HepG2 (cell line): ENCODE results near the gene SPATS2. TPM values are rescaled to one million over a fixed set of nuclear protein-coding genes. Genes with fewer than 3 reads are reported as not detected.

Experiments
- ATAC-seq: fragments of 200-7000 bp; cut with Tn5 transposase; 3 replicates; pipeline ENCODE4 v1.9.1; 2020; ENCODE audit warnings: mild to moderate bottlenecking, moderate library complexity
- BruUV-seq: library from RNA; stranded (reverse); fragments of 400-500 nt; replicated peaks from 2 replicates; lab custom pipeline; 2021; lab: Mats Ljungman, UMichigan
- CTCF ChIA-PET: fragments of 300-600 bp; formaldehyde crosslinking; extraction: SDS; loops from one replicate; lab custom pipeline; 2021; ENCODE audit warnings: low total read pairs, inconsistent platforms, low intra/inter-chr PET ratio; lab: Yijun Ruan, JAX
- POLR2A ChIA-PET: fragments of 350-600 bp; sonication (Branson Sonifier 250); formaldehyde crosslinking; loops from one replicate; lab custom pipeline; 2020; ENCODE audit warnings: antibody characterized with exemption, inconsistent platforms; lab: Yijun Ruan, JAX
- DNase-seq: peaks from one replicate; pipeline ENCODE4 v3.0.0-alpha.2; 2015; ENCODE audit warnings: low spot score
- FAIRE-seq: peaks from 3 replicates; lab custom pipeline; 2011; peaks lifted over from hg19 to GRCh38; lab: Jason Lieb, UNC
- H2AFZ ChIP-seq: one replicate; pipeline ENCODE4 v1.6.1; 2011; ENCODE audit warnings: low read length, inconsistent platforms
- H3K27ac ChIP-seq: fragments of 300-600 bp; 3 replicates; pipeline ENCODE4 v1.8.0; 2011; ENCODE audit warnings: mixed run types, mild to moderate bottlenecking, mixed read lengths, low read length, inconsistent platforms; ENCODE audit not compliant: insufficient read depth; ENCODE audit errors: extremely low read length
- H3K27me3 ChIP-seq, 2 experiments: fragments of 200-600 bp in 1 of 2; 2 replicates in 1 of 2; 3 replicates in 1 of 2; pipeline versions ENCODE4 v1.6.0 to v1.8.0; 2011; ENCODE audit warnings: low read length in 2 of 2, mild to moderate bottlenecking in 2 of 2, moderate library complexity in 2 of 2, inconsistent platforms in 1 of 2; ENCODE audit not compliant: insufficient read depth in 2 of 2, control insufficient read depth in 1 of 2
- H3K36me3 ChIP-seq, 2 experiments: fragments of 200-600 bp in 1 of 2; replicated peaks in 1 of 2; 2 replicates in 1 of 2; 3 replicates in 1 of 2; pipeline versions ENCODE4 v1.5.1 to v1.8.0; 2011; ENCODE audit warnings: low read length in 2 of 2, inconsistent platforms in 1 of 2; ENCODE audit not compliant: insufficient read depth in 2 of 2, control insufficient read depth in 1 of 2
- H3K4me1 ChIP-seq: 2 replicates; pipeline ENCODE4 v1.5.1; 2012; ENCODE audit warnings: low read length, inconsistent platforms; ENCODE audit not compliant: insufficient read depth
- H3K4me2 ChIP-seq: 2 replicates; pipeline ENCODE4 v1.6.0; 2011; ENCODE audit warnings: low read depth, low read length, inconsistent platforms
- H3K4me3 ChIP-seq, 3 experiments: fragments of 200-600 bp in 1 of 3; sonication (generic), shearing (Covaris generic) in 1 of 3; replicated peaks in 1 of 3; 2 replicates each; pipeline ENCODE4 v1.5.1; 2011 to 2016; ENCODE audit warnings: low read length in 3 of 3, inconsistent platforms in 2 of 3, low read depth in 2 of 3, mild to moderate bottlenecking in 2 of 3, control low read depth in 1 of 3, mixed read lengths in 1 of 3; ENCODE audit not compliant: insufficient read depth in 1 of 3
- H3K79me2 ChIP-seq: one replicate; pipeline ENCODE4 v1.6.1; 2011; ENCODE audit warnings: low read length, inconsistent platforms; ENCODE audit not compliant: insufficient read depth
- H3K9ac ChIP-seq: 2 replicates; pipeline ENCODE4 v1.6.0; 2011; ENCODE audit warnings: mild to moderate bottlenecking, low read depth, low read length, inconsistent platforms; ENCODE audit not compliant: insufficient read depth
- H3K9me3 ChIP-seq: 2 replicates; pipeline ENCODE4 v1.5.1; 2012; ENCODE audit warnings: mild to moderate bottlenecking, low read length
- H4K20me1 ChIP-seq: 2 replicates; pipeline ENCODE4 v1.6.0; 2011; ENCODE audit warnings: inconsistent platforms, mild to moderate bottlenecking, low read length, moderate library complexity; ENCODE audit not compliant: insufficient read depth
- ZBTB40 ChIP-seq, 2 experiments: fragments of 450-650 bp in 1 of 2; sonication (generic) in 1 of 2; formaldehyde crosslinking in 1 of 2; IDR thresholded peaks; 2 replicates each; pipeline versions ENCODE4 v1.6.1 to v1.8.0; 2016 to 2022; ENCODE audit warnings: antibody characterized with exemption in 1 of 2, mild to moderate bottlenecking in 1 of 2, missing genetic modification reagents in 1 of 2
- ZNF331 ChIP-seq: sonication (generic); formaldehyde crosslinking; IDR thresholded peaks from 2 replicates; pipeline ENCODE4 v1.4.0; 2020; ENCODE audit warnings: missing genetic modification reagents
- WGBS: methylation state at CpG from one replicate; pipeline ENCODE4 v1.1.6; 2017; ENCODE audit warnings: low lambda C conversion rate; 5-methylcytosine and 5-hydroxymethylcytosine counted together
- in situ Hi-C: cut with HindIII; loops from 2 replicates; pipeline ENCODE4 v1.10.0; 2017; ENCODE audit warnings: low pct_unique_long_range_greater_than_20kb; ENCODE audit not compliant: extremely low pct_ligation_motif_present
- intact Hi-C: fragments of 100-400 bp; cut with micrococcal nuclease; formaldehyde crosslinking; loops from one replicate; pipeline ENCODE4 v1.10.0; 2022; ENCODE audit not compliant: unreplicated experiment
- polyA plus RNA-seq, 8 experiments: library from polyadenylated mRNA; depleted of rRNA in 3 of 8; stranded (reverse) in 7 of 8; unstranded in 1 of 8; fragments of >200 nt; fragmentation: Illumina TruSeq in 4 of 8; extraction: Trizol in 4 of 8; gene quantifications; 2 replicates each; pipeline versions ENCODE4 v1.2.1 to v1.2.3, GENCODE V29; 2011 to 2016; ENCODE audit warnings: low read depth in 4 of 8, missing spikeins in 1 of 8, mixed read lengths in 1 of 8; ENCODE audit not compliant: insufficient read depth in 1 of 8
- total RNA-seq, 5 experiments: library from RNA; depleted of rRNA; stranded (reverse); fragments of >200 nt; fragmentation: Illumina TruSeq; extraction: Trizol; gene quantifications; 2 replicates each; pipeline ENCODE4 v1.2.3, GENCODE V29; 2016; ENCODE audit warnings: low read depth in 1 of 5

SPATS2 gene
- total and polyA plus RNA-seq, 2 of the 13 experiments (the other 11 are each of a cell fraction or from before 2014, with no cell fraction given), result 19.3 to 28.1 TPM

DNA sequence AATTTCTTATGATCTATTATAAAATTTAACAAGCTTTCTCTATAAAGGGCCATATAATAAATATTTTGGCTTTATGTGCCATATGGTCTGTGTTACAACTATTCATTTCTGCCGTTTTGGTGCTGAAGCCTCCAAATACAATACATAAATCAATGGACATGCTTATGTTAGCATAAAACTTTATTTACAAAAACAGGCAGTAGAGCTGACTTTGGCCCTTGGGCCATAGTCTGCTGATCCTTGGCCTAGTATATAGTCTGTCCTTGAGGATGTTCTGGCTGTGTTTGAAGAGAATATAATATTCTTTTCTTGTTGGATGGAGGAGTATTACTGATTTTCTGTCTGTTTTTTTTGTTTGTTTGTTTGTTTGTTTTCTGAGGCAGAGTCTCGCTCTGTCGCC lies 81.6 kb downstream of the SPATS2 start:
- 91% methylated on average over 3 of the region's 3 CpGs for WGBS
- in situ Hi-C loops, result no loop called here
- Histone ChIP-seq H3K27ac (no peak overlapping the region), H3K9me3 (no peaks in the 10 kb centered on the region), H3K9ac (no peak overlapping the region), H3K36me3 (0 out of 5 replicates have a peak, but pooled peaks cover 0 to 3% of the 10 kb centered on the region in 2 experiments), H3K79me2 (peaks cover 6% of the 10 kb centered on the region), H3K4me1 (peaks cover 6% of the 10 kb centered on the region), H3K27me3 (no peaks in the 10 kb centered on the region), H3K4me3 (no peak overlapping the region), H3K4me2 (no peak overlapping the region), H2AFZ (no peak overlapping the region), H4K20me1 (no peaks in the 10 kb centered on the region)
- DNase-seq (no peak), ATAC-seq (no peak), FAIRE-seq (no peak)
- intact Hi-C loops, result no loop called here
- no TSS peak for BruUV-seq
- CTCF ChIA-PET, result no interaction called here
- TF ChIP-seq ZBTB40 (IDR thresholded peaks at IDR 0.05), result peak; percentile 34; the same call in 1 of the 2 replicates
- peak; percentile 83; the same call in 1 of the 2 replicates for TF ChIP-seq ZBTB40 (CRISPR knock-in tag; IDR thresholded peaks at IDR 0.05)
- TF ChIP-seq ZNF331 (CRISPR knock-in tag), result no peak
- POLR2A ChIA-PET, result no interaction called here
